ENCODE results near the gene LENEP. TPM values are rescaled to one million over a fixed set of nuclear protein-coding genes. Genes with fewer than 3 reads are reported as not detected.

Gene LENEP
- total RNA-seq, 2 donors from 2014 or later = not detected

DNA sequence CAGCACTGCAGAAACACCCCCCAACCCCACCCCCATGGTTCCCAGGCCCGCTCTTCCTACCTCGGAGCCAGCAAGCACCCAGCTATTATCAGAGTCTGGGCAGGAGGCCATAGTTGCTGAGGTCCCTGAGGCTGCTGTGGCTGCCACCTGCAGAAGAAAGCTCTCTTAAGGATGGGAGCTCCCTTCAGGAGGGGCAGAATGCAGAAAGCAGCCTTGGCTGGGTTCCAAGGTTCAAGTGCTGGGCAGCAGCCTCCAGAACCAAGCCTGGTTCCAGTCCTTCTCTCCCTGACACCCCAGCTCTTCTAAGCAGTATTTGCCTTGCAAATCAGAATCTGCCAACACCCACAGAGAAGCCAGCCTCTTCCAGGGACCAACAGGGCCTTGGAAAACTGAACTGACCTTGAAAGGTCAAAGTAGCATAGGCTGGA lies 39.8 kb upstream of the LENEP start:
- 49% methylated on average over 2 of the region's 2 CpGs; no CpG with 5 or more reads in 1 of the 2 donors for WGBS, 2 donors
- no peak for DNase-seq
- TF ChIP-seq, protein P1, sequence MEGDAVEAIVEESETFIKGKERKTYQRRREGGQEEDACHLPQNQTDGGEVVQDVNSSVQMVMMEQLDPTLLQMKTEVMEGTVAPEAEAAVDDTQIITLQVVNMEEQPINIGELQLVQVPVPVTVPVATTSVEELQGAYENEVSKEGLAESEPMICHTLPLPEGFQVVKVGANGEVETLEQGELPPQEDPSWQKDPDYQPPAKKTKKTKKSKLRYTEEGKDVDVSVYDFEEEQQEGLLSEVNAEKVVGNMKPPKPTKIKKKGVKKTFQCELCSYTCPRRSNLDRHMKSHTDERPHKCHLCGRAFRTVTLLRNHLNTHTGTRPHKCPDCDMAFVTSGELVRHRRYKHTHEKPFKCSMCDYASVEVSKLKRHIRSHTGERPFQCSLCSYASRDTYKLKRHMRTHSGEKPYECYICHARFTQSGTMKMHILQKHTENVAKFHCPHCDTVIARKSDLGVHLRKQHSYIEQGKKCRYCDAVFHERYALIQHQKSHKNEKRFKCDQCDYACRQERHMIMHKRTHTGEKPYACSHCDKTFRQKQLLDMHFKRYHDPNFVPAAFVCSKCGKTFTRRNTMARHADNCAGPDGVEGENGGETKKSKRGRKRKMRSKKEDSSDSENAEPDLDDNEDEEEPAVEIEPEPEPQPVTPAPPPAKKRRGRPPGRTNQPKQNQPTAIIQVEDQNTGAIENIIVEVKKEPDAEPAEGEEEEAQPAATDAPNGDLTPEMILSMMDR (IDR thresholded peaks at IDR 0.05) = no peak
- TF ChIP-seq POLR2A (IDR thresholded peaks at IDR 0.05) = no peak
- peaks cover 0 to under 1% of the 10 kb centered on the region in 2 donors for H3K36me3 ChIP-seq (replicated peaks in 1 of 2; ENCODE audit: insufficient read depth in 1 of 2, low read depth in 2 of 2)
- H3K27ac ChIP-seq = no peak overlapping the region
- H3K27me3 ChIP-seq = no peaks in the 10 kb centered on the region
- H3K9me3 ChIP-seq = no peaks in the 10 kb centered on the region
- peaks cover 44% of the 10 kb centered on the region for H3K4me1 ChIP-seq
- H3K4me3 ChIP-seq = no peak overlapping the region
- ATAC-seq = no peak
- intact Hi-C loops (cut with DNase I) = no loop called here

DNA sequence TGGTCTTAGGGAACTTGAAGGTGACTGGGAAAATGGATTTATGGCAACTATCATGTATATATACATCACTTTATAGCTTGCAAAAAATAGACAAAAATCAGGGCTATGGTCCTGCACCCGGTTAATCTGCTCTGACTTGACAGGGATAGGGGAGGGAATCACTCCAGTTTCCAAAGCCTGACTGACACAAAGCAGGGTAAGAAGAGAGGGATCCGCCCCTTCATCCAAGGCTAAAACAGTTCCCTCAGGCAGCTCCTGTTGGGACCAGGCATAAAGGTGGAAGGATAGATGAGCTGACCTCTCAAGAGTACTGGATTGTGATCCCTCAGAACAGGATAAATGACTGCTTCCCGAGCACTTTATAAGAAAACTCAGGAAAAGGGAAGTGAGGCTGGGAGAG lies 38.8 kb upstream of the LENEP start:
- peaks cover 0 to 4% of the 10 kb centered on the region in 2 donors for H3K36me3 ChIP-seq (replicated peaks in 1 of 2; ENCODE audit: insufficient read depth in 1 of 2, low read depth in 2 of 2)
- no peaks in the 10 kb centered on the region for H3K27me3 ChIP-seq
- intact Hi-C loops (cut with DNase I) = no loop called here
- DNase-seq (no peak), ATAC-seq (no peak)
- no peaks in the 10 kb centered on the region for H3K9me3 ChIP-seq
- H3K4me3 ChIP-seq = no peak overlapping the region
- 59 to 73% methylated on average over 3 of the region's 3 CpGs for WGBS, 2 donors
- H3K4me1 ChIP-seq = peaks cover 44% of the 10 kb centered on the region
- TF ChIP-seq, protein P1 (IDR thresholded peaks at IDR 0.05) = no peak
- no peak for TF ChIP-seq POLR2A (IDR thresholded peaks at IDR 0.05)
- H3K27ac ChIP-seq = peak overlapping the region in 1 of 4 donors; percentile 16

DNA sequence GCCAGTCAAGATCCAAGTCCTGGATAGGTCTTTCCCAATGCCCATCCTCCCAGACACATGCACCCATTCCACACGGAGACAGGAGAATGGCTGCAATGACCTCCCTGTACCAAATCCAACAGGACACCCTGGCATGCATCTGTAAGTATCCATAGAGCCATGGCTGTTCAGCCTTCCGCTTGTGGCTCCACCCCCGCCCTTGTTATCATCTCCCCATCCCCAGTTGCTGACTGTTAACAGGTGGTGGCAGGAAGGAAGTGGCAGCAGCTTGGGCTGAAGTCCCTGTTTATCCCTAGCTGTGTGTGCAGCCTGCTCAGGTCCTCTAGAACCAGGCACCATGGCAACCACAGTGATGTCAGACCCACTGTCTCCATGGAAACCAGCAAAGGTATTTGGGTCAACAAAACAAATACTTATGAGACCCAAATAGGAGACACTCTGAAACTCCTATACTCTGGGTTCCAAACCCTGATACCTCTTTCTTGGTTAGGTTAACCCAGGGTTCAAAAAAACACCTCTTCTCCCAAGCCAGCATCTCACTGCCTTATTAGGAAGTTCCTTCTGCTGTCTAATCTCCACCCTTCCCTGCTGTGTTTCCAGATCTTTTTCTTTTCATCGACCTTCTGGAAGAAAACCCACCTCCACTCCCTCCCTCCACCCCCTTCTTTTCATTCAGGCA lies 38.2 kb upstream of the LENEP start:
- peak; percentile 45 to 76 (median 60) for DNase-seq
- intact Hi-C loops (cut with DNase I) = no loop called here
- Histone ChIP-seq H3K36me3 (replicated peaks in 1 of 2; ENCODE audit: insufficient read depth in 1 of 2, low read depth in 2 of 2) (peaks cover 0 to 4% of the 10 kb centered on the region in 2 donors), H3K4me1 (peaks cover 44% of the 10 kb centered on the region), H3K9me3 (no peaks in the 10 kb centered on the region), H3K4me3 (no peak overlapping the region), H3K27ac (peak overlapping the region in 3 of 4 donors; percentile 51 to 83 (median 79)), H3K27me3 (no peaks in the 10 kb centered on the region)
- TF ChIP-seq, protein P1 (IDR thresholded peaks at IDR 0.05) = no peak
- TF ChIP-seq POLR2A (IDR thresholded peaks at IDR 0.05) = no peak
- ATAC-seq = peak; percentile 38
- WGBS, 2 donors = 11 to 12% methylated on average over 4 of the region's 4 CpGs

DNA sequence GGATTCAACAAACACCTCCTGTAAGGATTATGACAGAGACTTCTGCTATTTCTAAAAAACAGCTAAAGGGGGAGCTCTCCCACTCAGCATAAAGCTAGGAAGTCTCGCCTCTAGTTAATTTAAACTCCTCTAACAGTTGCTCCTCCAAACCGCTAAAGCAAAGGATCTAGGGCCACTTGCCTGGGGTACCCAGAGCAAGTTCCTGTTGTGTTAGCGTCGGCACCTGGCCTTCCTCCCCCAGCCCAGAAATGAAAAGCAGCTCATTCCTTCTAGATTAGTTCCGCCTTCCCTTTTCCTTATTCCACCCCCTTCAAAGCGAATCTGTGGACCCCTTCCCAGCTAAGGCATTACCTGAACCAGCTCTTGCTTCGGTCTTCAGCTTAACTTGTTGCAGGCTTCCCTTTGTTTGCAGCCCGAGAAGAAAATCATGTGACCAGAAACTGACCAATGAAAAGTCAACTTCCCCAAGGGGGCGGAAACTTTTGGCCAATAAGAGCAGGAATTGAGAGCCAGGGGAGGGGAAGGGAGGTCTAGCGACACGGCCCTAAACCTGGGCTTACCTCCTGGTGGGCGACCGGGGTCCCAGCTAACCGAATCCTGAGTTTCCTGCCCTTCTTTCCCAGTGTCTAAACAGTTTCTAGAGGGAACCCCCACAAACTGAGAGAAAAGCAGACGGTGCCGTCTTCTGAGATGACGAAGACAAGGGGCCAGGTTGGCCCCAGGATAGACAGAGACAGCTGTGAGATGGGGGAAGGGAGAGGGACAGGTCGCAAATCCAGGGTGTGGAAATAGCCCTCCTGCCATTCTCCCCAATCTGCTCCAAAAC lies 37.5 kb upstream of the LENEP start, which contains the start of gene PBXIP1:
TSS of gene PBXIP1 (minus strand) at position 382 of the 826 bp plus-strand sequence. CDS start 2,378 bp downstream, outside the sequence.
- no peaks in the 10 kb centered on the region for H3K27me3 ChIP-seq
- H3K4me1 ChIP-seq = peaks cover 52% of the 10 kb centered on the region
- peaks cover 0 to 4% of the 10 kb centered on the region in 2 donors for H3K36me3 ChIP-seq (replicated peaks in 1 of 2; ENCODE audit: insufficient read depth in 1 of 2, low read depth in 2 of 2)
- DNase-seq (peak; percentile 82 to 89 (median 83)), ATAC-seq (peak; percentile 95)
- H3K4me3 ChIP-seq = peak within 1 kb of the TSS in 1 of 2 donors; percentile 30
- intact Hi-C loops (cut with DNase I) = no loop called here
- no peaks in the 10 kb centered on the region for H3K9me3 ChIP-seq
- peak within 1 kb of the TSS; percentile 35 to 83 (median 65) for H3K27ac ChIP-seq
- TF ChIP-seq POLR2A (IDR thresholded peaks at IDR 0.05) = peak in 2 of 3 donors; percentile 55 to 58
- TF ChIP-seq, protein P1 (IDR thresholded peaks at IDR 0.05) = peak in 4 of 7 experiments; percentile 10 to 27 (median 16)
- 0% methylated on average over 18 of the region's 18 CpGs for WGBS, 2 donors
